Panc1 (cell line): Measurements from ENCODE around the gene HOXD11. TPM values are rescaled to one million over a fixed set of nuclear protein-coding genes. Genes with fewer than 3 reads are reported as not detected.

ENCODE experiments used
- ATAC-seq: fragments of 200-7000 bp; cut with Tn5 transposase; 2 replicates; pipeline ENCODE4 v1.9.1; 2020; ENCODE audit warnings: mild to moderate bottlenecking, moderate library complexity
- BruUV-seq: library from RNA; stranded (reverse); fragments of 400-500 nt; replicated peaks from 2 replicates; lab custom pipeline; 2021; lab: Mats Ljungman, UMichigan
- CTCF ChIA-PET: fragments of 300-600 bp; sonication (Branson Sonifier 250); formaldehyde crosslinking; loops from one replicate; lab custom pipeline; 2022; ENCODE audit warnings: antibody characterized with exemption; lab: Charles Lee
- POLR2A ChIA-PET: fragments of 300-600 bp; sonication (Branson Sonifier 250); formaldehyde crosslinking; loops from one replicate; lab custom pipeline; 2022; ENCODE audit warnings: antibody characterized with exemption; lab: Charles Lee
- DNase-seq: peaks from one replicate; pipeline ENCODE4 v3.0.0-alpha.2; 2010; ENCODE audit warnings: low read depth, low spot score
- H3K27ac ChIP-seq: 2 replicates; pipeline ENCODE4 v1.5.1; 2011; ENCODE audit warnings: mild to moderate bottlenecking, low read length, inconsistent platforms
- H3K27me3 ChIP-seq: fragments of 200-500 bp; sonication (Bioruptor generic); 2 replicates; pipeline ENCODE4 v1.6.0; 2014; ENCODE audit warnings: low read length, inconsistent platforms; ENCODE audit not compliant: control insufficient read depth, insufficient read depth
- H3K36me3 ChIP-seq: fragments of 200-500 bp; sonication (Bioruptor generic); 2 replicates; pipeline ENCODE4 v1.5.1; 2014; ENCODE audit warnings: inconsistent platforms, mild to moderate bottlenecking, low read length, moderate library complexity; ENCODE audit not compliant: control insufficient read depth, insufficient read depth
- H3K4me1 ChIP-seq: 2 replicates; pipeline ENCODE4 v1.5.1; 2011; ENCODE audit warnings: inconsistent platforms, mild to moderate bottlenecking, low read length, moderate library complexity; ENCODE audit not compliant: control insufficient read depth, insufficient read depth
- H3K4me3 ChIP-seq, 2 experiments: 2 replicates each; pipeline ENCODE4 v1.5.1; 2011 to 2012; ENCODE audit warnings: low read depth in 2 of 2, low read length in 2 of 2, mild to moderate bottlenecking in 2 of 2, inconsistent platforms in 1 of 2, moderate library complexity in 1 of 2
- H3K9me3 ChIP-seq: fragments of 200-500 bp; sonication (Bioruptor generic); 2 replicates; pipeline ENCODE4 v1.5.1; 2014; ENCODE audit warnings: low read depth, mild to moderate bottlenecking, inconsistent platforms, low read length, moderate library complexity; ENCODE audit not compliant: control insufficient read depth, insufficient read depth
- POLR2AphosphoS5 ChIP-seq: IDR thresholded peaks from 2 replicates; pipeline ENCODE4 v1.6.1; 2012; ENCODE audit warnings: mild to moderate bottlenecking, low read depth, low read length, moderate library complexity
- REST ChIP-seq, 2 experiments: IDR thresholded peaks; 2 replicates each; pipeline ENCODE4 v1.6.1; 2011 to 2012; ENCODE audit warnings: low read depth in 2 of 2, control low read depth in 1 of 2, low read length in 1 of 2, mild to moderate bottlenecking in 1 of 2, moderate library complexity in 1 of 2; ENCODE audit not compliant: insufficient read depth in 1 of 2
- SIN3A ChIP-seq: IDR thresholded peaks from 2 replicates; pipeline ENCODE4 v1.6.1; 2012; ENCODE audit warnings: low read depth, mild to moderate bottlenecking, low read length, moderate library complexity, borderline replicate concordance; ENCODE audit not compliant: insufficient read depth
- TCF7L2 ChIP-seq: IDR thresholded peaks from 2 replicates; pipeline ENCODE4 v1.6.1; 2011; ENCODE audit warnings: mild to moderate bottlenecking, low read depth, low read length, inconsistent platforms
- in situ Hi-C: cut with HindIII; loops from 2 replicates; pipeline ENCODE4 v1.10.0; 2016; ENCODE audit warnings: low sequenced_read_pairs, low pct_unique_long_range_greater_than_20kb
- intact Hi-C: fragments of 100-400 bp; cut with micrococcal nuclease; formaldehyde crosslinking; loops from one replicate; pipeline ENCODE4 v1.10.0; 2022; ENCODE audit not compliant: unreplicated experiment
- total RNA-seq: library from RNA; stranded (reverse); gene quantifications from one replicate; pipeline ENCODE4 v1.2.1, GENCODE V29; 2021; ENCODE audit not compliant: unreplicated experiment
- TF ChIP-seq, protein P1 (sequence below): fragments of 450-650 bp; IDR thresholded peaks from 2 replicates; pipeline ENCODE4 v1.5.1; 2017; ENCODE audit warnings: mild to moderate bottlenecking

The HOXD11 gene
- total RNA-seq, 1 experiment from 2014 or later, result 0.49 TPM

DNA sequence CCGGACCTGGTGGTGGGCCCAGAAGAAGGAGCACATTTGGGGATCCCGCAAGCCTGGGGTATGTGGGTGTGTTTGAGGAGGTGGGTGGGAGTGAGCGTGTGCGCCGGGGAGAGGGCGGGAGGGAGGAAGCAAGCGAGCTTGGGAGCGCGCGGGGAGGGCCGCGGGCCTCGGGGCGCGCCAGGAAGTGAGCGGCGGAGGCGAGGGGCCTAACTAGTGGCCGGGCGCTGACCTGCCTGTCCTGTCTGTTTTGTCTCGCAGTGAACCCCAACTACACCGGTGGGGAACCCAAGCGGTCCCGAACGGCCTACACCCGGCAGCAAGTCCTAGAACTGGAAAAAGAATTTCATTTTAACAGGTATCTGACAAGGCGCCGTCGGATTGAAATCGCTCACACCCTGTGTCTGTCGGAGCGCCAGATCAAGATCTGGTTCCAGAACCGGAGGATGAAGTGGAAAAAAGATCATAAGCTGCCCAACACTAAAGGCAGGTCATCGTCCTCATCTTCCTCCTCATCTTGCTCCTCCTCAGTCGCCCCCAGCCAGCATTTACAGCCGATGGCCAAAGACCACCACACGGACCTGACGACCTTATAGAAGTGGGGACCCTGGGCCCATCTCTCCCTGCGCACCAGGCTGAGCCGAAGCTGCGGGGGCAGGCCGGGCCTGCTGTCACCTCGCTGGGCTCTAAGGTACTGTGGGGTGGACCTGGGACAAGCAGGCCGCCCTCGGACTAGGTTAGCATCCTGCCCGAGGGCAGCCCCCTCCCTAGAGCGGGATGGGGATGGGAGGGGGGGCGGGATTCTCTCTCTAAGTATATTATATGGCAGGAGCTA is 45.5 kb downstream of the HOXD11 start:
- BruUV-seq, result no TSS peak
- no peak for TF ChIP-seq POLR2AphosphoS5
- intact Hi-C loops, result no loop called here
- ChIA-PET POLR2A (no interaction called here), CTCF (no interaction called here)
- DNase-seq, result no peak
- H3K27ac ChIP-seq, result no peak overlapping the region
- no peaks in the 10 kb centered on the region for H3K4me1 ChIP-seq
- peaks cover 2% of the 10 kb centered on the region; the same call in 1 of the 2 replicates for H3K27me3 ChIP-seq
- no peaks in the 10 kb centered on the region for H3K36me3 ChIP-seq
- H3K9me3 ChIP-seq, result no peaks in the 10 kb centered on the region
- in situ Hi-C loops, result no loop called here
- no peak for ATAC-seq
- no peak overlapping the region for H3K4me3 ChIP-seq

- no TSS peak for BruUV-seq
- DNase-seq (no peak), ATAC-seq (no peak)
- no peak overlapping the region for H3K4me3 ChIP-seq
- peaks cover 3% of the 10 kb centered on the region; the same call in 1 of the 2 replicates for H3K4me1 ChIP-seq
- no peak overlapping the region for H3K27ac ChIP-seq
- ChIA-PET CTCF (interaction anchor here (0.7 to 1.5 kb wide), 2 partner anchors 15 to 300 kb away, joined by 5 to 13 read pairs; no protein-coding TSS in a partner anchor), POLR2A (no interaction called here)
- no peaks in the 10 kb centered on the region for H3K36me3 ChIP-seq
- TF ChIP-seq POLR2AphosphoS5, result no peak
- no peak for TF ChIP-seq TCF7L2
- no peak for TF ChIP-seq REST (IDR thresholded peaks at IDR 0.05; ENCODE audit: insufficient read depth in 1 of 2, low read depth in 2 of 2, low read length in 1 of 2)
- TF ChIP-seq SIN3A, result no peak
- TF ChIP-seq, protein P1, sequence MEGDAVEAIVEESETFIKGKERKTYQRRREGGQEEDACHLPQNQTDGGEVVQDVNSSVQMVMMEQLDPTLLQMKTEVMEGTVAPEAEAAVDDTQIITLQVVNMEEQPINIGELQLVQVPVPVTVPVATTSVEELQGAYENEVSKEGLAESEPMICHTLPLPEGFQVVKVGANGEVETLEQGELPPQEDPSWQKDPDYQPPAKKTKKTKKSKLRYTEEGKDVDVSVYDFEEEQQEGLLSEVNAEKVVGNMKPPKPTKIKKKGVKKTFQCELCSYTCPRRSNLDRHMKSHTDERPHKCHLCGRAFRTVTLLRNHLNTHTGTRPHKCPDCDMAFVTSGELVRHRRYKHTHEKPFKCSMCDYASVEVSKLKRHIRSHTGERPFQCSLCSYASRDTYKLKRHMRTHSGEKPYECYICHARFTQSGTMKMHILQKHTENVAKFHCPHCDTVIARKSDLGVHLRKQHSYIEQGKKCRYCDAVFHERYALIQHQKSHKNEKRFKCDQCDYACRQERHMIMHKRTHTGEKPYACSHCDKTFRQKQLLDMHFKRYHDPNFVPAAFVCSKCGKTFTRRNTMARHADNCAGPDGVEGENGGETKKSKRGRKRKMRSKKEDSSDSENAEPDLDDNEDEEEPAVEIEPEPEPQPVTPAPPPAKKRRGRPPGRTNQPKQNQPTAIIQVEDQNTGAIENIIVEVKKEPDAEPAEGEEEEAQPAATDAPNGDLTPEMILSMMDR, result no peak
- intact Hi-C loops (no loop called here), in situ Hi-C loops (no loop called here)
- H3K27me3 ChIP-seq, result peaks cover 2% of the 10 kb centered on the region; the same call in 1 of the 2 replicates
- no peaks in the 10 kb centered on the region for H3K9me3 ChIP-seq
Measured at GRCh38 chr2:176154576-176155252, 47.6 kb downstream of the HOXD11 start.
